GM23338 (cell line): ENCODE measurements around the gene DAO. TPM values are rescaled to one million over a fixed set of nuclear protein-coding genes. Genes with fewer than 3 reads are reported as not detected.
A peak's percentile ranks its signal among the peaks of the same experiment; 100 is the strongest.

Experiments
- ATAC-seq: fragments of 200-7000 bp; cut with Tn5 transposase; 3 replicates; pipeline ENCODE4 v1.9.1; 2020
- DNase-seq: peaks from one replicate; pipeline ENCODE4 v3.0.0-alpha.2; 2015; ENCODE audit warnings: low spot score
- H2AFZ ChIP-seq: fragments of 200-600 bp; sonication (generic); 2 replicates; pipeline ENCODE4 v1.8.0; 2016; ENCODE audit warnings: antibody characterized with exemption, mild to moderate bottlenecking, moderate library complexity
- H3F3A ChIP-seq: fragments of 200-600 bp; sonication (generic); replicated peaks from 2 replicates; pipeline ENCODE4 v1.8.0; 2017; ENCODE audit warnings: antibody characterized with exemption, mixed run types, low read depth
- H3K27ac ChIP-seq: fragments of 200-600 bp; sonication (generic); 2 replicates; pipeline ENCODE4 v1.6.1; 2016; ENCODE audit warnings: low read depth
- H3K27me3 ChIP-seq: fragments of 200-600 bp; sonication (generic); 2 replicates; pipeline ENCODE4 v1.8.0; 2016; ENCODE audit warnings: mild to moderate bottlenecking, mixed run types, moderate library complexity; ENCODE audit not compliant: insufficient read depth
- H3K36me3 ChIP-seq: fragments of 200-600 bp; sonication (generic); 2 replicates; pipeline ENCODE4 v1.8.0; 2016; ENCODE audit warnings: mild to moderate bottlenecking; ENCODE audit not compliant: insufficient read depth
- H3K4me1 ChIP-seq: fragments of 200-600 bp; sonication (generic); 2 replicates; pipeline ENCODE4 v1.8.0; 2016; ENCODE audit warnings: mild to moderate bottlenecking, moderate library complexity; ENCODE audit not compliant: insufficient read depth
- H3K4me2 ChIP-seq: fragments of 200-600 bp; sonication (generic); 2 replicates; pipeline ENCODE4 v1.7.1; 2017; ENCODE audit warnings: mixed run types
- H3K4me3 ChIP-seq: fragments of 200-600 bp; sonication (generic); 2 replicates; pipeline ENCODE4 v1.6.1; 2016; ENCODE audit warnings: mixed run types
- H3K79me2 ChIP-seq: fragments of 200-600 bp; sonication (generic); replicated peaks from 2 replicates; pipeline ENCODE4 v1.8.0; 2017; ENCODE audit warnings: mild to moderate bottlenecking; ENCODE audit not compliant: insufficient read depth
- H3K9me2 ChIP-seq: fragments of 200-600 bp; sonication (generic); 2 replicates; pipeline ENCODE4 v1.8.0; 2017; ENCODE audit not compliant: insufficient read depth
- H4K20me1 ChIP-seq: fragments of 200-600 bp; sonication (generic); replicated peaks from 2 replicates; pipeline ENCODE4 v1.8.0; 2017; ENCODE audit warnings: mild to moderate bottlenecking; ENCODE audit not compliant: insufficient read depth
- H3K27ac Mint-ChIP-seq: 2 replicates; pipeline ENCODE4 v1.8.0; 2020; ENCODE audit warnings: inconsistent platforms, mild to moderate bottlenecking, moderate library complexity, mixed read lengths
- H3K27me3 Mint-ChIP-seq: 3 replicates; pipeline ENCODE4 v1.8.0; 2022; ENCODE audit warnings: low read depth, mild to moderate bottlenecking, moderate library complexity, mixed read lengths, inconsistent platforms; ENCODE audit not compliant: insufficient read depth, poor library complexity
- H3K36me3 Mint-ChIP-seq: 3 replicates; pipeline ENCODE4 v1.8.0; 2021; ENCODE audit warnings: low read depth, mild to moderate bottlenecking, inconsistent platforms, moderate library complexity, mixed read lengths
- H3K4me1 Mint-ChIP-seq: 3 replicates; pipeline ENCODE4 v1.8.0; 2020; ENCODE audit warnings: mild to moderate bottlenecking, inconsistent platforms, mixed read lengths
- H3K4me3 Mint-ChIP-seq: 3 replicates; pipeline ENCODE4 v1.8.0; 2021; ENCODE audit warnings: moderate library complexity, mild to moderate bottlenecking, inconsistent platforms, mixed read lengths
- H3K9me3 Mint-ChIP-seq: 3 replicates; pipeline ENCODE4 v1.8.0; 2020; ENCODE audit warnings: moderate library complexity, mild to moderate bottlenecking, inconsistent platforms, mixed read lengths
- CREB1 ChIP-seq: fragments of 250-450 bp; sonication (Bioruptor Pico); IDR thresholded peaks from 2 replicates; pipeline ENCODE4 v1.5.0; 2020; ENCODE audit warnings: low read depth, mild to moderate bottlenecking, moderate library complexity
- EZH2phosphoT487 ChIP-seq: fragments of 200-600 bp; sonication (generic); IDR thresholded peaks from one replicate; pipeline ENCODE4 v1.8.1; 2018; ENCODE audit warnings: antibody characterized with exemption; ENCODE audit not compliant: unreplicated experiment
- JUNB ChIP-seq: IDR thresholded peaks from one replicate; pipeline ENCODE4 v1.6.1; 2016; ENCODE audit warnings: antibody characterized with exemption; ENCODE audit not compliant: unreplicated experiment
- NANOG ChIP-seq: IDR thresholded peaks from 2 replicates; pipeline ENCODE4 v1.6.1; 2016; ENCODE audit warnings: antibody characterized with exemption, borderline replicate concordance
- POLR2AphosphoS5 ChIP-seq: IDR thresholded peaks from 2 replicates; pipeline ENCODE4 v1.6.1; 2016; ENCODE audit warnings: antibody characterized with exemption, low read depth
- STAT1 ChIP-seq: IDR thresholded peaks from one replicate; pipeline ENCODE4 v1.6.1; 2016; ENCODE audit warnings: antibody characterized with exemption; ENCODE audit not compliant: unreplicated experiment
- ZNF114 ChIP-seq: fragments of 250-450 bp; sonication (Bioruptor Pico); IDR thresholded peaks from 2 replicates; pipeline ENCODE4 v1.5.0; 2020; ENCODE audit warnings: mild to moderate bottlenecking, moderate library complexity
- ZNF331 ChIP-seq: fragments of 250-450 bp; sonication (Bioruptor Pico); IDR thresholded peaks from 2 replicates; pipeline ENCODE4 v1.5.0; 2020; ENCODE audit warnings: low read depth, mild to moderate bottlenecking, moderate library complexity
- polyA plus RNA-seq: library from polyadenylated mRNA; unstranded; fragments of >200 nt; fragmentation: Nextera tagmentation; extraction: Ambion mirVana; gene quantifications from 2 replicates; pipeline ENCODE4 v1.2.1, GENCODE V29; 2016
- total RNA-seq: library from RNA; depleted of rRNA; stranded (reverse); fragments of >200 nt; shearing (Covaris generic); gene quantifications from 2 replicates; pipeline ENCODE4 v1.2.3, GENCODE V29; 2014
- TF ChIP-seq, protein P1 (sequence below): IDR thresholded peaks from 2 replicates; pipeline ENCODE4 v1.6.1; 2016; ENCODE audit warnings: antibody characterized with exemption
- TF ChIP-seq, protein P2 (sequence below): IDR thresholded peaks from one replicate; pipeline ENCODE4 v1.6.1; 2018; ENCODE audit warnings: antibody characterized with exemption; ENCODE audit not compliant: unreplicated experiment
- TF ChIP-seq, protein P3 (sequence below): fragments of 250-450 bp; sonication (Bioruptor Pico); IDR thresholded peaks from 2 replicates; pipeline ENCODE4 v1.5.0; 2020; ENCODE audit warnings: mild to moderate bottlenecking, moderate library complexity
- TF ChIP-seq, protein P4 (sequence below), 2 experiments: fragments of 200-600 bp in 1 of 2; sonication (generic) in 1 of 2; conservative IDR thresholded peaks; 2 replicates each; pipeline versions ENCODE4 v1.5.1 to v1.6.1; 2016 to 2017; ENCODE audit warnings: antibody characterized with exemption in 2 of 2, low read depth in 2 of 2, mild to moderate bottlenecking in 2 of 2, moderate library complexity in 1 of 2

Gene DAO
- total and polyA plus RNA-seq, 2 experiments from 2014 or later = not detected

DNA sequence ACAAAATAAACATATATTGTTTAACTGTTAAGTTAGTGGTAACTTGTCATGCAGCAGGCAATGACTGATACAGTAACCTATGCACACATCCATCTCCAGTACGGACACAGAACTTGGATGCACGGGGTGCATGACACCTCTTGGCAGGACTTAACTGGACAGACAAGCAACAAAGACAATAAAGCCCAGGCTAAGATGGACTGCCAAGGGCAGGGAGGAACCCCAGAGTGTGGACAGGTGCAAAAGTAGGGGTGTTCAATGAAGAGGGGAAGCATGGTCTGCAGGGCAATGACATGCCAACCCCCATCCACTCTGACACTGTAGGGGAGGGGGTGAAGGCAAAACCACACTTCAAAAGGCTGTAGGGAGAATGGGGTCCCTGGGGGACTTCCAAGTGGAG lies 34.2 kb upstream of the DAO start (continued):
- TF ChIP-seq, protein P1, sequence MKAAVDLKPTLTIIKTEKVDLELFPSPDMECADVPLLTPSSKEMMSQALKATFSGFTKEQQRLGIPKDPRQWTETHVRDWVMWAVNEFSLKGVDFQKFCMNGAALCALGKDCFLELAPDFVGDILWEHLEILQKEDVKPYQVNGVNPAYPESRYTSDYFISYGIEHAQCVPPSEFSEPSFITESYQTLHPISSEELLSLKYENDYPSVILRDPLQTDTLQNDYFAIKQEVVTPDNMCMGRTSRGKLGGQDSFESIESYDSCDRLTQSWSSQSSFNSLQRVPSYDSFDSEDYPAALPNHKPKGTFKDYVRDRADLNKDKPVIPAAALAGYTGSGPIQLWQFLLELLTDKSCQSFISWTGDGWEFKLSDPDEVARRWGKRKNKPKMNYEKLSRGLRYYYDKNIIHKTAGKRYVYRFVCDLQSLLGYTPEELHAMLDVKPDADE = no peak

GRCh38 chr12:108846290-108846701 lies 33.6 kb upstream of the DAO start:
- Mint-ChIP-seq H3K27me3 (no peaks in the 10 kb centered on the region), H3K27ac (peak overlapping the region; percentile 52; the same call in 1 of the 2 replicates), H3K4me3 (no peak overlapping the region), H3K9me3 (peaks cover 8% of the 10 kb centered on the region), H3K4me1 (no peaks in the 10 kb centered on the region; the same call in 2 of the 3 replicates), H3K36me3 (peaks cover 61% of the 10 kb centered on the region)
- Histone ChIP-seq H3K4me3 (no peak overlapping the region), H3K79me2 (no peaks in the 10 kb centered on the region; the same call in 1 of the 2 replicates), H3K36me3 (peaks cover 5% of the 10 kb centered on the region), H3K4me2 (no peak overlapping the region), H3K27ac (no peak overlapping the region), H4K20me1 (peaks cover 4% of the 10 kb centered on the region; the same call in 1 of the 2 replicates), H3F3A (no peaks in the 10 kb centered on the region), H2AFZ (no peak overlapping the region), H3K27me3 (no peaks in the 10 kb centered on the region), H3K4me1 (no peaks in the 10 kb centered on the region), H3K9me2 (no peaks in the 10 kb centered on the region)
- ATAC-seq (no peak), DNase-seq (no peak)
- TF ChIP-seq CREB1 (no peak), POLR2AphosphoS5 (no peak), STAT1 (no peak), NANOG (no peak), ZNF331 (no peak), JUNB (no peak), ZNF114 (CRISPR knock-in tag) (no peak), EZH2phosphoT487 (no peak)
- TF ChIP-seq, protein P2, sequence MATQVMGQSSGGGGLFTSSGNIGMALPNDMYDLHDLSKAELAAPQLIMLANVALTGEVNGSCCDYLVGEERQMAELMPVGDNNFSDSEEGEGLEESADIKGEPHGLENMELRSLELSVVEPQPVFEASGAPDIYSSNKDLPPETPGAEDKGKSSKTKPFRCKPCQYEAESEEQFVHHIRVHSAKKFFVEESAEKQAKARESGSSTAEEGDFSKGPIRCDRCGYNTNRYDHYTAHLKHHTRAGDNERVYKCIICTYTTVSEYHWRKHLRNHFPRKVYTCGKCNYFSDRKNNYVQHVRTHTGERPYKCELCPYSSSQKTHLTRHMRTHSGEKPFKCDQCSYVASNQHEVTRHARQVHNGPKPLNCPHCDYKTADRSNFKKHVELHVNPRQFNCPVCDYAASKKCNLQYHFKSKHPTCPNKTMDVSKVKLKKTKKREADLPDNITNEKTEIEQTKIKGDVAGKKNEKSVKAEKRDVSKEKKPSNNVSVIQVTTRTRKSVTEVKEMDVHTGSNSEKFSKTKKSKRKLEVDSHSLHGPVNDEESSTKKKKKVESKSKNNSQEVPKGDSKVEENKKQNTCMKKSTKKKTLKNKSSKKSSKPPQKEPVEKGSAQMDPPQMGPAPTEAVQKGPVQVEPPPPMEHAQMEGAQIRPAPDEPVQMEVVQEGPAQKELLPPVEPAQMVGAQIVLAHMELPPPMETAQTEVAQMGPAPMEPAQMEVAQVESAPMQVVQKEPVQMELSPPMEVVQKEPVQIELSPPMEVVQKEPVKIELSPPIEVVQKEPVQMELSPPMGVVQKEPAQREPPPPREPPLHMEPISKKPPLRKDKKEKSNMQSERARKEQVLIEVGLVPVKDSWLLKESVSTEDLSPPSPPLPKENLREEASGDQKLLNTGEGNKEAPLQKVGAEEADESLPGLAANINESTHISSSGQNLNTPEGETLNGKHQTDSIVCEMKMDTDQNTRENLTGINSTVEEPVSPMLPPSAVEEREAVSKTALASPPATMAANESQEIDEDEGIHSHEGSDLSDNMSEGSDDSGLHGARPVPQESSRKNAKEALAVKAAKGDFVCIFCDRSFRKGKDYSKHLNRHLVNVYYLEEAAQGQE = no peak
- TF ChIP-seq, protein P3, sequence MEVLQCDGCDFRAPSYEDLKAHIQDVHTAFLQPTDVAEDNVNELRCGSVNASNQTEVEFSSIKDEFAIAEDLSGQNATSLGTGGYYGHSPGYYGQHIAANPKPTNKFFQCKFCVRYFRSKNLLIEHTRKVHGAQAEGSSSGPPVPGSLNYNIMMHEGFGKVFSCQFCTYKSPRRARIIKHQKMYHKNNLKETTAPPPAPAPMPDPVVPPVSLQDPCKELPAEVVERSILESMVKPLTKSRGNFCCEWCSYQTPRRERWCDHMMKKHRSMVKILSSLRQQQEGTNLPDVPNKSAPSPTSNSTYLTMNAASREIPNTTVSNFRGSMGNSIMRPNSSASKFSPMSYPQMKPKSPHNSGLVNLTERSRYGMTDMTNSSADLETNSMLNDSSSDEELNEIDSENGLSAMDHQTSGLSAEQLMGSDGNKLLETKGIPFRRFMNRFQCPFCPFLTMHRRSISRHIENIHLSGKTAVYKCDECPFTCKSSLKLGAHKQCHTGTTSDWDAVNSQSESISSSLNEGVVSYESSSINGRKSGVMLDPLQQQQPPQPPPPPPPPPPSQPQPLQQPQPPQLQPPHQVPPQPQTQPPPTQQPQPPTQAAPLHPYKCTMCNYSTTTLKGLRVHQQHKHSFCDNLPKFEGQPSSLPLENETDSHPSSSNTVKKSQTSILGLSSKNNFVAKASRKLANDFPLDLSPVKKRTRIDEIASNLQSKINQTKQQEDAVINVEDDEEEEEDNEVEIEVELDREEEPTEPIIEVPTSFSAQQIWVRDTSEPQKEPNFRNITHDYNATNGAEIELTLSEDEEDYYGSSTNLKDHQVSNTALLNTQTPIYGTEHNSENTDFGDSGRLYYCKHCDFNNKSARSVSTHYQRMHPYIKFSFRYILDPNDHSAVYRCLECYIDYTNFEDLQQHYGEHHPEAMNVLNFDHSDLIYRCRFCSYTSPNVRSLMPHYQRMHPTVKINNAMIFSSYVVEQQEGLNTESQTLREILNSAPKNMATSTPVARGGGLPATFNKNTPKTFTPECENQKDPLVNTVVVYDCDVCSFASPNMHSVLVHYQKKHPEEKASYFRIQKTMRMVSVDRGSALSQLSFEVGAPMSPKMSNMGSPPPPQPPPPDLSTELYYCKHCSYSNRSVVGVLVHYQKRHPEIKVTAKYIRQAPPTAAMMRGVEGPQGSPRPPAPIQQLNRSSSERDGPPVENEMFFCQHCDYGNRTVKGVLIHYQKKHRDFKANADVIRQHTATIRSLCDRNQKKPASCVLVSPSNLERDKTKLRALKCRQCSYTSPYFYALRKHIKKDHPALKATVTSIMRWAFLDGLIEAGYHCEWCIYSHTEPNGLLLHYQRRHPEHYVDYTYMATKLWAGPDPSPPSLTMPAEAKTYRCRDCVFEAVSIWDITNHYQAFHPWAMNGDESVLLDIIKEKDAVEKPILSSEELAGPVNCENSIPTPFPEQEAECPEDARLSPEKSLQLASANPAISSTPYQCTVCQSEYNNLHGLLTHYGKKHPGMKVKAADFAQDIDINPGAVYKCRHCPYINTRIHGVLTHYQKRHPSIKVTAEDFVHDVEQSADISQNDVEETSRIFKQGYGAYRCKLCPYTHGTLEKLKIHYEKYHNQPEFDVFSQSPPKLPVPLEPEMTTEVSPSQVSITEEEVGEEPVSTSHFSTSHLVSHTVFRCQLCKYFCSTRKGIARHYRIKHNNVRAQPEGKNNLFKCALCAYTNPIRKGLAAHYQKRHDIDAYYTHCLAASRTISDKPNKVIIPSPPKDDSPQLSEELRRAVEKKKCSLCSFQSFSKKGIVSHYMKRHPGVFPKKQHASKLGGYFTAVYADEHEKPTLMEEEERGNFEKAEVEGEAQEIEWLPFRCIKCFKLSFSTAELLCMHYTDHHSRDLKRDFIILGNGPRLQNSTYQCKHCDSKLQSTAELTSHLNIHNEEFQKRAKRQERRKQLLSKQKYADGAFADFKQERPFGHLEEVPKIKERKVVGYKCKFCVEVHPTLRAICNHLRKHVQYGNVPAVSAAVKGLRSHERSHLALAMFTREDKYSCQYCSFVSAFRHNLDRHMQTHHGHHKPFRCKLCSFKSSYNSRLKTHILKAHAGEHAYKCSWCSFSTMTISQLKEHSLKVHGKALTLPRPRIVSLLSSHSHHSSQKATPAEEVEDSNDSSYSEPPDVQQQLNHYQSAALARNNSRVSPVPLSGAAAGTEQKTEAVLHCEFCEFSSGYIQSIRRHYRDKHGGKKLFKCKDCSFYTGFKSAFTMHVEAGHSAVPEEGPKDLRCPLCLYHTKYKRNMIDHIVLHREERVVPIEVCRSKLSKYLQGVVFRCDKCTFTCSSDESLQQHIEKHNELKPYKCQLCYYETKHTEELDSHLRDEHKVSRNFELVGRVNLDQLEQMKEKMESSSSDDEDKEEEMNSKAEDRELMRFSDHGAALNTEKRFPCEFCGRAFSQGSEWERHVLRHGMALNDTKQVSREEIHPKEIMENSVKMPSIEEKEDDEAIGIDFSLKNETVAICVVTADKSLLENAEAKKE = no peak
- TF ChIP-seq, protein P1 = no peak
- TF ChIP-seq, protein P4, sequence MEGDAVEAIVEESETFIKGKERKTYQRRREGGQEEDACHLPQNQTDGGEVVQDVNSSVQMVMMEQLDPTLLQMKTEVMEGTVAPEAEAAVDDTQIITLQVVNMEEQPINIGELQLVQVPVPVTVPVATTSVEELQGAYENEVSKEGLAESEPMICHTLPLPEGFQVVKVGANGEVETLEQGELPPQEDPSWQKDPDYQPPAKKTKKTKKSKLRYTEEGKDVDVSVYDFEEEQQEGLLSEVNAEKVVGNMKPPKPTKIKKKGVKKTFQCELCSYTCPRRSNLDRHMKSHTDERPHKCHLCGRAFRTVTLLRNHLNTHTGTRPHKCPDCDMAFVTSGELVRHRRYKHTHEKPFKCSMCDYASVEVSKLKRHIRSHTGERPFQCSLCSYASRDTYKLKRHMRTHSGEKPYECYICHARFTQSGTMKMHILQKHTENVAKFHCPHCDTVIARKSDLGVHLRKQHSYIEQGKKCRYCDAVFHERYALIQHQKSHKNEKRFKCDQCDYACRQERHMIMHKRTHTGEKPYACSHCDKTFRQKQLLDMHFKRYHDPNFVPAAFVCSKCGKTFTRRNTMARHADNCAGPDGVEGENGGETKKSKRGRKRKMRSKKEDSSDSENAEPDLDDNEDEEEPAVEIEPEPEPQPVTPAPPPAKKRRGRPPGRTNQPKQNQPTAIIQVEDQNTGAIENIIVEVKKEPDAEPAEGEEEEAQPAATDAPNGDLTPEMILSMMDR (conservative IDR thresholded peaks at IDR 0.05; ENCODE audit: low read depth in 2 of 2) = no peak
